HG03460 (cell line): ENCODE measurements around the gene QSER1.
A peak's percentile ranks its signal among the peaks of the same experiment; 100 is the strongest.
"Not testable (repeated sequence)": the region's sequence is repeated elsewhere in the genome, so short reads cannot be mapped to it uniquely, and the experiment has no call there.

Experiments used
- ATAC-seq: cut with Tn5 transposase; IDR thresholded peaks from one replicate; pipeline ENCODE4 v1.9.1; 2021; ENCODE audit not compliant: unreplicated experiment

The QSER1 gene

GRCh38 chr11:32892355-32893092 is at the start of gene QSER1:
QSER1 (plus strand) TSS chr11:32892811; CDS start chr11:32893126, 315 bp downstream.
- ATAC-seq = peak; percentile 59

GRCh38 chr11:32843544-32843943 is 49.1 kb upstream of the QSER1 start:
- no peak for ATAC-seq

- no peak for ATAC-seq
Measured at GRCh38 chr11:32847511-32847910, 45.1 kb upstream of the QSER1 start.

GRCh38 chr11:32849761-32850160 is 42.9 kb upstream of the QSER1 start:
- ATAC-seq = no peak

GRCh38 chr11:32851251-32851650 is 41.4 kb upstream of the QSER1 start:
- no peak for ATAC-seq

GRCh38 chr11:32852207-32852606 is 40.4 kb upstream of the QSER1 start:
- ATAC-seq = no peak

- no peak for ATAC-seq
Measured at GRCh38 chr11:32855601-32856000, 37.0 kb upstream of the QSER1 start.

- no peak for ATAC-seq
Measured at GRCh38 chr11:32858731-32859130, 33.9 kb upstream of the QSER1 start.

GRCh38 chr11:32861850-32862577 is 30.6 kb upstream of the QSER1 start:
- ATAC-seq = no peak

GRCh38 chr11:32864555-32864954 is 28.1 kb upstream of the QSER1 start:
- no peak for ATAC-seq

- not testable (repeated sequence) for ATAC-seq
Measured at GRCh38 chr11:32868752-32869151, 23.9 kb upstream of the QSER1 start.

GRCh38 chr11:32870676-32871075 is 21.9 kb upstream of the QSER1 start:
- no peak for ATAC-seq

GRCh38 chr11:32874132-32874531 is 18.5 kb upstream of the QSER1 start:
- no peak for ATAC-seq

- no peak for ATAC-seq
Measured at GRCh38 chr11:32881286-32881685, 11.3 kb upstream of the QSER1 start.

GRCh38 chr11:32883421-32883820 is 9.2 kb upstream of the QSER1 start:
- no peak for ATAC-seq

GRCh38 chr11:32884023-32884422 is 8.6 kb upstream of the QSER1 start:
- ATAC-seq = no peak

- no peak for ATAC-seq
Measured at GRCh38 chr11:32884770-32885384, 7.7 kb upstream of the QSER1 start.

- ATAC-seq = no peak
Measured at GRCh38 chr11:32885556-32885955, 7.1 kb upstream of the QSER1 start.

GRCh38 chr11:32886180-32886579 is 6.4 kb upstream of the QSER1 start:
- ATAC-seq = no peak

GRCh38 chr11:32887707-32888383 is 4.8 kb upstream of the QSER1 start:
- ATAC-seq = not testable (repeated sequence)

GRCh38 chr11:32888384-32888710 is 4.3 kb upstream of the QSER1 start:
- ATAC-seq = not testable (repeated sequence)

- no peak for ATAC-seq
Measured at GRCh38 chr11:32888805-32889204, 3.8 kb upstream of the QSER1 start.
